ENCODE measurements around the gene PRM1. TPM values are rescaled to one million over a fixed set of nuclear protein-coding genes. Genes with fewer than 3 reads are reported as not detected.

Gene PRM1
- total RNA-seq, 2 experiments from 2014 or later: not detected

DNA sequence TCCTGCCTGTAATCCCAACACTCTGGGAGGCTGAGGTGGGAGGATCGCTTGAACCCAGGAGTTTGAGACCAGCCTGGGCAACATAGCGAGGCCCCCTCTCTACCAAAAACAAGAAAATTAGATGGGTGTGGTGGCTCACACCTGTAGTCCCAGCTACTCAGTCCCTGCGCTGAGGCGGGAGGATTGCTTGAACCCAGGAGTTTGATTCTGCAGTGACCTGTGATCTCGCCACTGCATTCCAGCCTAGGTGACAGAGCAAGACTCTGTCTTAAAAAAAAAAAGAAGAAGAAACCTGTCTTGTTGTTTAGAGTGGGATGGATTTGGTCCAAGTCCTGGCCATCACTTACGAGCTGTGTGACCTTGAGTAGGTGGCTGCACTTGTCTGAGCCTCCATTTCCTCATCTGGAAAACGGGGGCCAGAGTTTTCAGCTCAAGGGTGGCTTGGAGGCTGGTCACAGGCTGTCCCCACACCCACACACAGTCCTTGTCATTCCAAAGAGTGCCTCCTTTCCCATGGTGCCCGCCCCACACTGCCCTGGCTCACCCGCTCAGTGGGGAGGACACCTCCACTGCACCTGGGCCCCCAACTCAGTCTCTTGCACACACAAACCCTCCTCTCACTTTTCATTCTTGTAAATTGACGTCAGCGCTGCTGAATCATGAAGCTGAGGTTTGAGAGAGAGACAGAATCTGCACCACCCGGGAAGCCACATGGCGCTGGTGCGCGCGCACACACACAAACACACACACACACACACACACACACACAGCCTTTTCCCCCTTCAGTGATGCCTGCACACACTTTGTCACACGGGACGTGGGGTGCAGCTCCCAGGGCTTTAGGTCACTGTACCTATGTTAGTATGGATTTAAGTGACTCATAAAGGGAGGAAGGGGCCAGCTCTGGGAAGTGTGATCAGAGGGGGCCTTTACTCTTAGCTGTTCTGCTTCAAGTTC, 29.3 kb downstream of the PRM1 start:
- H3K9me3 Mint-ChIP-seq: no peaks in the 10 kb centered on the region
- peaks cover 53% of the 10 kb centered on the region for H3K4me1 Mint-ChIP-seq
- no peaks in the 10 kb centered on the region for H3K27me3 Mint-ChIP-seq
- H3K4me3 Mint-ChIP-seq: peak overlapping the region; percentile 92
- H3K27ac Mint-ChIP-seq: peak overlapping the region; percentile 89
- DNase-seq: peak; percentile 83
- CTCF ChIA-PET: interaction anchor here (0.6 to 1.9 kb wide), 17 partner anchors 11 to 614 kb away, joined by 3 to 9 read pairs (median 3); no protein-coding TSS in a partner anchor
- H3K36me3 Mint-ChIP-seq (ENCODE audit: low read depth): peaks cover 74% of the 10 kb centered on the region
- POLR2A ChIA-PET: interaction anchor here (0.6 to 2.1 kb wide), 18 partner anchors 11 to 283 kb away, joined by 3 to 13 read pairs (median 5); no protein-coding TSS in a partner anchor

DNA sequence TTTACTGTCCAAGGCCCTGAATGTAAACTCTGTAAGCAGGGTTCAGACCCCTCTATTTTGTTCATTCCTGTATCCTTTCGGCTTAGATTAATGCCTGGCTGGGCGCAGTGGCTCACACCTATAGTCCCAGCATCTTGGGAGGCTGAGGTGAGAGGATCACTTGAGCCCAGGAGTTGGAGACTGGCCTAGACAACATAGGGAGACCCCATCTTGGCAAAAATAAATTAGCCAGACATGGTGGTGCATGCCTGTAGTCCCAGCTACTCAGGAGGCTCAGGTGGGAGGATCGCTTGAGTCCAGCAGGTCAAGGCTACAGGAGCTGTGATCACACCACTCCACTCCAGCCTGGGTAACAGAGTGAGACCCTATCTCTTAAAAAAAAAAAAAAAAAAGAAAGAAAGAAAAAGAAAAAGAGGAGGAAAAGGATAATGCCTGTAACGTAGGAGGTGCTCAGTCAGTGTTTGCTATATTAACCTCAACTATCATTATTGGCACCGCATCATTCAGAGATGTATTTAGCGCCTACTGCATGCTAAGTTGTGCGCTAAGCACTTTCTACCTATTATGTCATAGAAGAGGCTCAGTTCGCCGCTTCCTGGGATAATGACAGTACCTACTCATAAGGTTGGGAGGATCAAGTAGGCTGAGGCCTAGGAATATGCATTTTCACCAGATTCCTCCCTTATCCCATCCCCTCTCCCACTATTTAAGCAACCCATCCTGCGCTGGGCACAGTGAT, 30.2 kb downstream of the PRM1 start:
- H3K9me3 Mint-ChIP-seq: no peaks in the 10 kb centered on the region
- peak overlapping the region; percentile 92 for H3K4me3 Mint-ChIP-seq
- H3K27me3 Mint-ChIP-seq: no peaks in the 10 kb centered on the region
- H3K36me3 Mint-ChIP-seq (ENCODE audit: low read depth): peaks cover 78% of the 10 kb centered on the region
- peaks cover 59% of the 10 kb centered on the region for H3K4me1 Mint-ChIP-seq
- ChIA-PET POLR2A (interaction anchor here (0.6 to 2.1 kb wide), 9 partner anchors 10 to 286 kb away, joined by 3 to 13 read pairs (median 7); no protein-coding TSS in a partner anchor), CTCF (interaction anchor here (0.7 to 1.9 kb wide), 7 partner anchors 13 to 297 kb away, joined by 3 to 9 read pairs (median 4); no protein-coding TSS in a partner anchor)
- peak overlapping the region; percentile 89 for H3K27ac Mint-ChIP-seq
- no peak for DNase-seq

DNA sequence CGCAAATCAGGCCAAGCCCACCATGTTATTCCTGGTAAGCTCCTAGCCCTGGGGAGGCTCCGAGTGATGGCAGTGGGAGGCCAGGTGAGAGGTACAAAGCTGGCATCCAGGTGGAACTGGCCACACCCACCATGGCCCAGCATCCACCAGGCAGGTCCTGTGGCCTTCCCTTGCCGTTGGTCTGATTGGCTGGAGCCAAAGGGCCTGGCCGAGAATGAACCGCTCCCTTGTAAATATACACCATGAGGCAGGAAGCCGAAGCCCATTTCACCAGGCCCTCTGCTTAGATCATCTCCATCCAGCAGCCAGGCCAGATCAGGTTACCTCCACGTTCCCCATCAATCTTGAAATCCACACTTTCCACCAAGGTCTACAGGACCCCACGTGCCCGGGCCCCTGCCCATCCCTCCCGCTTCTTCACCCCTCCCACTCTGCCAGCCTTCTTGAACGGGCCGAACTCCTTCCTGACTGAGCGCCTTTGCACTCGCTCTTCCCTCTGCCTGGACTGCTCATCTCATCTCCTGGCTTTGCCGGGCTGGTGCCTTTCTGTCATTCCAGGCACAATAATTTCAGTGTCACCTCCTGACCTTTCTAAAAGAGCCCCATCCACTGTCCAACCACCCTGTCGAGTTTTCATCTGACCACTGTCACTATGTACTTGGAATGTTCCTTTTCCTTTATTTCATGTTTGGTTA, 30.9 kb downstream of the PRM1 start:
- Mint-ChIP-seq H3K36me3 (ENCODE audit: low read depth) (peaks cover 77% of the 10 kb centered on the region), H3K4me1 (peaks cover 66% of the 10 kb centered on the region)
- POLR2A ChIA-PET: interaction anchor here (0.7 to 2.1 kb wide), 4 partner anchors 15 to 286 kb away, joined by 3 to 11 read pairs (median 4); no protein-coding TSS in a partner anchor

DNA sequence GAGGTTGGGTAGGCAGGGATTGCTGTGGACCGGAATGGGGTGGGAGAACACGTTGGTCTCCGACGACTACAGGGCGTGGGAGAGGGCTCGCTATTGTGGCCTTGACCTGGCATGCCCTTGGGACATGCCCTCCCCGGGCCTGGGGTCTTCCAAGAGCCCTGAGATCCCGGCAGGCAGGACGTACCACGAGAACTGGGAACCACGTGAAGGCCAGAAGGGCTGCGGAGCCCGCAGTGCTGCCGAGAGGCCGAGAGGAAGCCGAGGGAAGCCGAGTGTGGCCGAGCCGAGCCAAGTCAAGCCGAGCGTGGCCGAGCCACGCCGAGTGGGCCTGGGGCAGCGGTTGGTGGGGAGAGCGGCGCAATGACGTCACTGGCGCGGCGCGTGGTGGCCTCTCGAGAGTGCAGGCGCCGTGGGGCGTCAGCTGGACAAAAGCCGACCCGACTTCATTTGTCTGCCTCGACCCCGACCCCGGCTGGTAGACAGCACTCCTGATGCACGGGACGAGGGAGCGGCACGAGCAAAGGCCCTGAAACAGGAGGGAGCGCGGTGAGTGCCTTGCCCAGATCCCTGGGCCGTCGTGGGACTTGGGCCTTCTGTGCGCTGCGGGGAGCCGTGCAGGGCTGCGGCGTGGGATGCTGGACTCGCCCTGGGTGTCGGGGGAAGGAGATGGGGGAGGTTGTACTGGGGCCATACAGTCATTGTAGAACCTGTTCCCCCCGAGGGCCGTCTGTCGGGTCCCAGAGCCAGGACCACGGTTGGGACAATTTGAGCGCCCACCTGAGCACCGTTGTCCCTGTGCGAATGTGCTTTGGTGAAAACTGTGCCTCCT, 31.7 kb downstream of the PRM1 start:
- H3K36me3 Mint-ChIP-seq (ENCODE audit: low read depth): peaks cover 74% of the 10 kb centered on the region
- peak overlapping the region; percentile 54 for H3K27ac Mint-ChIP-seq
- no peak for DNase-seq
- ChIA-PET POLR2A (interaction anchor here (0.9 to 1.0 kb wide), 2 partner anchors 14 to 149 kb away, joined by 3 read pairs; no protein-coding TSS in a partner anchor), CTCF (interaction anchor here (0.5 to 1.5 kb wide), 2 partner anchors 55 to 285 kb away, joined by 3 read pairs; no protein-coding TSS in a partner anchor)
- no peaks in the 10 kb centered on the region for H3K9me3 Mint-ChIP-seq
- no peaks in the 10 kb centered on the region for H3K27me3 Mint-ChIP-seq
- peaks cover 70% of the 10 kb centered on the region for H3K4me1 Mint-ChIP-seq
- no peak overlapping the region for H3K4me3 Mint-ChIP-seq

More for the DNA sequence above, 30.9 kb downstream of the PRM1 start:
- CTCF ChIA-PET: interaction anchor here (0.5 to 1.5 kb wide), 4 partner anchors 55 to 286 kb away, joined by 3 to 4 read pairs (median 3); no protein-coding TSS in a partner anchor
- Mint-ChIP-seq H3K4me3 (peak overlapping the region; percentile 23), H3K9me3 (no peaks in the 10 kb centered on the region), H3K27me3 (no peaks in the 10 kb centered on the region), H3K27ac (peak overlapping the region; percentile 78)
- DNase-seq: peak; percentile 20

DNA sequence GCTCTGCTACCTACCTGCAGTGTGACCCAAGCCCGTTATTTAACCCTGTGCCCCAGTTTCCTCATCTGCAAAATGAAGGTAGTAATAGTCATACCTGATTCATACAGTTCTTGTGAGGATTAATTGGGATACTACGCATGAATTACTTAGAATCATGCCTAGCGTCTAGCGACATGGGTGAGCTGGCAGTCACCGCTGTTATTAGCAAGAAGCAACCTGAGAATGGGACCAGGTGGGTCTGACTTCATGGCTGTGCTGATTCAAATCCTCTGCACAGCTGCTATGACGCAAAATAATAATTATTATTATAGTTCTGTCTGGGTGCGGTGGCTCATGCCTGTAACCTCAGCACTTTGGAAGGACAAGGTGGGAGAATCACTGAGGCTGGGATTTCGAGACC, 33.0 kb downstream of the PRM1 start:
- Mint-ChIP-seq H3K27me3 (no peaks in the 10 kb centered on the region), H3K4me3 (no peak overlapping the region), H3K36me3 (ENCODE audit: low read depth) (peaks cover 63% of the 10 kb centered on the region), H3K9me3 (no peaks in the 10 kb centered on the region), H3K27ac (peak overlapping the region; percentile 37), H3K4me1 (peaks cover 70% of the 10 kb centered on the region)
- CTCF ChIA-PET: interaction anchor here (0.6 to 1.4 kb wide), 3 partner anchors 39 to 148 kb away, joined by 3 to 5 read pairs (median 4); no protein-coding TSS in a partner anchor
- no peak for DNase-seq
- POLR2A ChIA-PET: interaction anchor here (0.6 to 1.2 kb wide), 5 partner anchors 15 to 274 kb away, joined by 3 to 9 read pairs (median 3); no protein-coding TSS in a partner anchor

DNA sequence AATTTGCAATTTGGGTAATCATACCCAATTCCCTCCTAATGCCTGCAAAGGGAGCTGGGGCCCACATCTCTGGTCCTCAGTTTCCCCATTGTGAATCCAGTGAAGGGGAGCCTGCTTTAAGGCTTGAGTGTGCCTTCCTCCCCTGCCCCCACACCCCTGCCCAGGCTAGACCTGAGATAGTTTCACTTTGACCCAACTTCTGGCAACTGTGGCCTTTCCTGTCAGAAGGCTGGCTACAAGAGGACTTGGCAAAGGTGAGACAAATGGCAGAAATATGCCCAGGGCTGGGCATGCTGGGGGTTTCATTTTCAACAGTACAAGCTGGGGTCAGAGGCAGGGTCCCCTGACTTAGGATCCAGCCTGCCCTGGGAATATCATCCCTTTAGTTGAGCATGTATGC, 35.1 kb downstream of the PRM1 start:
- H3K27ac Mint-ChIP-seq: no peak overlapping the region
- ChIA-PET CTCF (interaction anchor here (1.2 to 2.7 kb wide), 5 partner anchors 9 to 282 kb away, joined by 3 to 15 read pairs (median 7); partner anchors contain the start of gene SOCS1), POLR2A (interaction anchor here (0.6 to 1.2 kb wide), 3 partner anchors 22 to 194 kb away, joined by 3 to 4 read pairs (median 3); no protein-coding TSS in a partner anchor)
- H3K4me3 Mint-ChIP-seq: no peak overlapping the region
- H3K9me3 Mint-ChIP-seq: no peaks in the 10 kb centered on the region
- DNase-seq: peak; percentile 39
- H3K36me3 Mint-ChIP-seq (ENCODE audit: low read depth): peaks cover 42% of the 10 kb centered on the region
- H3K27me3 Mint-ChIP-seq: no peaks in the 10 kb centered on the region
- peaks cover 54% of the 10 kb centered on the region for H3K4me1 Mint-ChIP-seq

DNA sequence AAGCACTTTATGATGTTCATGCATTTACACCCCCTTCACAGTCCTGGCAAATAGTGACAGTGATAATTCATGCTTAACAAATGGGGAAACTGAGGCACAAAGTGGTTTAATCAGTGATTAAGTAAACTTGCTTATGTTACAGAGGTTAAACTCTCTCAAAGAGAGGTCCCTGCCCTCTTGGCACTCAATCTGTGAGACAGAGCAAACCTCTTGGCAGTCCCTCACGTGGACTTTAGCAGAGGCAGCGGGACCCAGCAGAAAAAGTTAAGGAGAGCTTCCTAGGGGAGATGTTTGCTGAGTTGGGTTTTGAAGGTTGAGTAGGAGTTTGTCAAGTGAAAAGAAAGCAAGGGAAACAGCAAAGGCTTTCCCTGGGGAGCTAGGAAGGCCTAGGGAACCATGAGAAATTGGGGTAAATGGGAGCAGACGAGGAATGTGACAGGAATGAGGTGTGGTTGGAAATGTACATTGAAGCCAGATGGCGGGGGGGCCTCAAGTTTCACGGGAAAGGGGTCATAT, 35.9 kb downstream of the PRM1 start:
- H3K27me3 Mint-ChIP-seq: no peaks in the 10 kb centered on the region
- H3K4me1 Mint-ChIP-seq: peaks cover 47% of the 10 kb centered on the region
- CTCF ChIA-PET: interaction anchor here (1.2 to 2.7 kb wide), 5 partner anchors 9 to 281 kb away, joined by 3 to 15 read pairs (median 7); partner anchors contain the start of gene SOCS1
- no peaks in the 10 kb centered on the region for H3K9me3 Mint-ChIP-seq
- POLR2A ChIA-PET: interaction anchor here (0.6 to 1.2 kb wide), 4 partner anchors 21 to 193 kb away, joined by 3 to 4 read pairs (median 4); no protein-coding TSS in a partner anchor
- DNase-seq: no peak
- no peak overlapping the region for H3K27ac Mint-ChIP-seq
- H3K4me3 Mint-ChIP-seq: no peak overlapping the region
- peaks cover 36% of the 10 kb centered on the region for H3K36me3 Mint-ChIP-seq (ENCODE audit: low read depth)

DNA sequence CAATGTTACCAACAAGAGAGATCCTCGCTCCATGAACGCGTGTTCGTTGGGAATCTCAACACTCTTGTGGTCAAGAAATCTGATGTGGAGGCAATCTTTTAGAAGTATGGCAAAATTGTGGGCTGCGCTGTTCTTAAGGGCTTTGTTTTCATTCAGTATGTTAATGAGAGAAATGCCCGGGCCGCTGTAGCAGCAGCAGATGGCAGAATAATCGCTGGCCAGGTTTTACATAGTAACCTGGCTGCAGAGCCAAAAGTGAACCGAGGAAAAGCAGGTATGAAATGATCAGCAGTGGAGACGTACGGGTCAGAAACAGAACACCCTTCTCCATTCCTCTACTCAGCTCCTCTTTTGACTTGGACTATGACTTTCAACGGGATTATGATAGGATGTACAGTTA, 38.5 kb downstream of the PRM1 start:
- Mint-ChIP-seq H3K27ac (no peak overlapping the region), H3K4me1 (peaks cover 25% of the 10 kb centered on the region), H3K27me3 (no peaks in the 10 kb centered on the region), H3K9me3 (peaks cover 3% of the 10 kb centered on the region), H3K4me3 (no peak overlapping the region), H3K36me3 (ENCODE audit: low read depth) (peaks cover 13% of the 10 kb centered on the region)
- no peak for DNase-seq
- CTCF ChIA-PET: interaction anchor here (2.4 kb wide), 1 partner anchor 10 kb away, joined by 8 read pairs; no protein-coding TSS in a partner anchor
- POLR2A ChIA-PET: no interaction called here

DNA sequence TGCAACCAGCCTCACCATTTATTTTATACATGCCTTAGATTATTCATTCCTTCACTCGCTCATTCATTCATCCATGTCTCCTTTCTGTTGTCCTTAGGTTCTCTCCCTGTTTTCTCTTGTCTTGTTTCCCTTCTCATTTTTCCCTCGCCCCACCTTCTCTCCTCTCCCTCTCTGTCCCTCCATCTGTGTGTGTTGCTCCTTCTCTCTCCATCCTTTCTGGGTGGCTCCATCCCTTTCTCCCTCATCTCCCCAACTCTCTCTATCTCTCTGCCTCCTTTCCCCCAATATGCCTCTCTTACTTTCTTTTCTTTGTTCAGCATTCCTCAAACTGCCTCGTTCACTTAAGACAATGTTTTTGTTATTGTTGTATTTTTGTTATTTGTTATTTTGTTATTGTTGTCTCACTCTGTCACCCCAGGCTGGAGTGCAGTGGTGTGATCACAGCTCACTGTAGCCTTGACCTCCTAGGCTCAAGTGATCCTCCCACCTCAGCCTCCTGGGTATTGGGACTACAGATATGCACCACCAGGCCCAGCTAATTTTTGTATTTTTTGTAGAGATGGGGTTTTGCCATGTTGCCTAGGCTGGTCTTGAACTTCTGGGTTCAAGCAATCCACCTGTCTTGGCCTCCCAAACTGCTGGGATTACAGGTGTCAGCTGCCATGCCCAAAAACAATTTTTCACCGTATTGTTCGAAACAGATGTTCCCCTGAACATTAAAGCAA, 39.5 kb downstream of the PRM1 start:
- ChIA-PET CTCF (interaction anchor here (1.0 to 2.4 kb wide), 2 partner anchors 9 to 11 kb away, joined by 3 to 8 read pairs; no protein-coding TSS in a partner anchor), POLR2A (interaction anchor here (0.6 kb wide), 1 partner anchor 249 kb away, joined by 4 read pairs; no protein-coding TSS in a partner anchor)
- no peak overlapping the region for H3K27ac Mint-ChIP-seq
- H3K9me3 Mint-ChIP-seq: peaks cover 3% of the 10 kb centered on the region
- DNase-seq: no peak
- H3K36me3 Mint-ChIP-seq (ENCODE audit: low read depth): peaks cover 5% of the 10 kb centered on the region
- H3K4me1 Mint-ChIP-seq: peaks cover 23% of the 10 kb centered on the region
- no peaks in the 10 kb centered on the region for H3K27me3 Mint-ChIP-seq
- no peak overlapping the region for H3K4me3 Mint-ChIP-seq
